Bronchial epithelial cell (primary cell): ENCODE results near the gene HOXC11. TPM values are rescaled to one million over a fixed set of nuclear protein-coding genes. Genes with fewer than 3 reads are reported as not detected.
A peak's percentile ranks its signal among the peaks of the same experiment; 100 is the strongest.

Experiments
- DNase-seq: peaks from one replicate; pipeline ENCODE4 v3.0.0-alpha.2; 2010; ENCODE audit warnings: low read depth
- FAIRE-seq: peaks from 2 replicates; lab custom pipeline; 2011; peaks lifted over from hg19 to GRCh38; lab: Jason Lieb, UNC
- H3K27me3 ChIP-seq: 2 replicates; pipeline ENCODE4 v1.5.1; 2011; ENCODE audit warnings: low read length; ENCODE audit not compliant: control insufficient read depth, insufficient read depth
- H3K36me3 ChIP-seq: 2 replicates; pipeline ENCODE4 v1.5.1; 2011; ENCODE audit warnings: low read length; ENCODE audit not compliant: control insufficient read depth, insufficient read depth
- H3K4me3 ChIP-seq: 2 replicates; pipeline ENCODE4 v1.5.1; 2011; ENCODE audit warnings: mild to moderate bottlenecking, low read depth, low read length, control low read depth
- total RNA-seq: library from RNA; depleted of rRNA; stranded (reverse); fragments of >200 nt; gene quantifications from 2 replicates; pipeline ENCODE4 v1.2.1, GENCODE V29; 2014
- TF ChIP-seq, protein P1 (sequence below): IDR thresholded peaks from 2 replicates; pipeline ENCODE4 v1.5.1; 2011; ENCODE audit warnings: mild to moderate bottlenecking, moderate library complexity, low read length, control low read depth, inconsistent platforms; ENCODE audit not compliant: insufficient read depth, severe bottlenecking

HOXC11 gene
- total RNA-seq, 1 donor from 2014 or later: not detected

DNA sequence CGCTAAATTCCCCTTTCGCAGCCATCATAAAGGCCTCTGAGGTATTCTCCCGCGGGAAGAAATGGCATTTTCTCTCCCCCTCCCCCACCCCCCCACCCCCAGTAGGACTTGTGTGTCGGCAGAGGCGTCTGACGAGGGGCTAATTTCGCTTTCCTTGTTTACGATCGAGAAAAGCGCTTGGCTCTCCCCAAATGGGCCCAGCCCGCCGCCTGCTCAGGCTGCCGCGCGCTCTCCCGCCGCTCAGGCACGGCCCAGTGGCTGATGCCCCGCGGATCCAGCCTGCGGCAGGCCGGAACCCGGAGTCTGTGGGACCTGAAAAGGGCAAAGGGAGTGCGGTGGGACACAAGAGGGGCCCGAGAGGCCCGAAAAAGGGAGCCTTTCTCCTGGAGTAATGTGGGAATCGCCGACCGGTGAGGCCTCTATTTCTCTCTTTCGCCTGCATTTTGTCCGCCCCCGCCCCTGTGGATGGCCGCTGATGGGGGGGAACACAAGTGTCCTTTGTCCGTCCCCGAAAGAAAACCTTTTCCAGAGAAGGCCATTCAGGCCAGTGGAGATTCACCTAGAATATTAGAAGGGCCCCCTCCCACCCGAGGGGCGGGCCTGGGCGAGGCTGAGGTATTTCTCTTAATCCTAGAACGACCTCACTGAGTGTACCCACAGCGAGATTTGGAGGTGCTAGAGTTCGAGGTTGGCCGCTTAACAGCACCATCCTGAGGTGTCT, 46.3 kb downstream of the HOXC11 start:
- Histone ChIP-seq H3K4me3 (no peak overlapping the region), H3K36me3 (no peaks in the 10 kb centered on the region), H3K27me3 (peaks cover 61% of the 10 kb centered on the region)
- FAIRE-seq (no peak), DNase-seq (no peak)
- TF ChIP-seq, protein P1, sequence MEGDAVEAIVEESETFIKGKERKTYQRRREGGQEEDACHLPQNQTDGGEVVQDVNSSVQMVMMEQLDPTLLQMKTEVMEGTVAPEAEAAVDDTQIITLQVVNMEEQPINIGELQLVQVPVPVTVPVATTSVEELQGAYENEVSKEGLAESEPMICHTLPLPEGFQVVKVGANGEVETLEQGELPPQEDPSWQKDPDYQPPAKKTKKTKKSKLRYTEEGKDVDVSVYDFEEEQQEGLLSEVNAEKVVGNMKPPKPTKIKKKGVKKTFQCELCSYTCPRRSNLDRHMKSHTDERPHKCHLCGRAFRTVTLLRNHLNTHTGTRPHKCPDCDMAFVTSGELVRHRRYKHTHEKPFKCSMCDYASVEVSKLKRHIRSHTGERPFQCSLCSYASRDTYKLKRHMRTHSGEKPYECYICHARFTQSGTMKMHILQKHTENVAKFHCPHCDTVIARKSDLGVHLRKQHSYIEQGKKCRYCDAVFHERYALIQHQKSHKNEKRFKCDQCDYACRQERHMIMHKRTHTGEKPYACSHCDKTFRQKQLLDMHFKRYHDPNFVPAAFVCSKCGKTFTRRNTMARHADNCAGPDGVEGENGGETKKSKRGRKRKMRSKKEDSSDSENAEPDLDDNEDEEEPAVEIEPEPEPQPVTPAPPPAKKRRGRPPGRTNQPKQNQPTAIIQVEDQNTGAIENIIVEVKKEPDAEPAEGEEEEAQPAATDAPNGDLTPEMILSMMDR: no peak

DNA sequence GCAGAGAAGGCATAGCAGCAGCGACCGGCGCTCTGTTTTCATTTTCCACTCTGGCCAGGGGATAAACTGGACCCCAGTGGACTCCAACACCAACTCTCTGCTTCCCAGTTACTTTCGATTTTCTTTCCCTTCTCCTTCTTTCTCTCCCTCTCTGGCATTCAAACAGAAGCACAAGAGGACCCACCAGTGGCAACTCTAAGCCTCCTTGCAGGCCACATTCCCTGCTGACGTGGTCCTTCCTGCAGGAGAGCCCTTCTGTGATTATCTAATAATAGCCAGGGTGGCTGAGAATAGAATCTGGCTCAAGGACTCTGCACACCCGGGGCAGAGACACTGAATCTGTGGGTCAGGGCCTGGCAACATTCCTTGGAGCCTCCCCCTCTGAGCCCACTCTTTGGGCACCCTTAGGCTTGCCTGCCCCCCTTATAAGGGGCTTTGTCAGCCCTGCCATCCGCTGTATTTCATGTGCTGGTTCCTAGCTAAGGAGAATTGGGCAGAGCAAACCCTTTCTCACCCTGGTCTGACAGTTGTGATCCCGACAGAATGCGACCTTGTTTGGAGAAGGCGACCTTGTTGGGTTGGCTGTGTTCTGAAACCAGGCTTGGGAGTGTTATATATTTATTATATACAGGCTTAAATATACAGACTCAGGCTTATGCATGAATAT, 47.1 kb downstream of the HOXC11 start:
- no peak overlapping the region for H3K4me3 ChIP-seq
- no peaks in the 10 kb centered on the region for H3K36me3 ChIP-seq
- peaks cover 64% of the 10 kb centered on the region for H3K27me3 ChIP-seq
- FAIRE-seq: no peak
- TF ChIP-seq, protein P1: no peak
- DNase-seq: no peak

DNA sequence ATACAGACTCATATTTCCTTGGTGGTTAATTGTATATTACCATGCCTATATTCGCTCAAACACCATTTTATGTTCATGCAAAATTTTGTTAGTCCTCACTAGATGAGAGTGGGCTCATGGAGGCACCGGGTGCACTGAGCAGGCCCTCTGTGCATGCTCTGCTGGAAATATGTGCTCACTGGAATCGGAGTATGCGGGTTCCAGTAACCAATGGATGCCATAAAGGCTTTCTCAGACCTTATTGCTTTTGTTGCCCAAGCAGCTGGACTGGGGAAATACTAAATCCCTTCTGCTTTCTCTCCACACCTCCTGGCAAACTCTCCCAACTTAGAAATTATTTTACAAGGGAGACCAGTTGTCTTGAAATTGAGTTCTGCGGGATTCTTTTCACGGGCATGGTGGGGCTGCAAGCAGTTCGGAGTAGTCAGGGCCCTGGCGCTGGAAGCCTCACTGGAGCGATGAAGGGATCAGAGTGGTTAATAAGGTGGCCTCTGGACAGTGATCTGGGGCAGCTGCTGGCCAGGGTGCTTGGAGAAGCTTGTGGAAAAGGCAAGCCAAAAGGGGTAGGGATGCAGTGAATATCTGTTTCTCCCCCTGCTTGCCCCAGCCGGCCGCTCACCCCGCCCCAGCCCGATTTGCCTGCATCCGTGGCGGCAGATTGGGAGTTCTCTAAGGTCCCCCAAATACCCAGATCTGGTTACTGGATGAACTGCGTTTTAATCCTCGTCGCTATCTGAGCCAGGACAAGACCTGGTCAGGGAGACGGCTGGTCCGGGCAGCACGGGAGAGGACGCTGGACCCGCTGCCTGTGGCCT, 47.9 kb downstream of the HOXC11 start:
- H3K36me3 ChIP-seq: no peaks in the 10 kb centered on the region
- TF ChIP-seq, protein P1: no peak
- H3K4me3 ChIP-seq: no peak overlapping the region
- FAIRE-seq: no peak
- no peak for DNase-seq
- peaks cover 60% of the 10 kb centered on the region for H3K27me3 ChIP-seq

DNA sequence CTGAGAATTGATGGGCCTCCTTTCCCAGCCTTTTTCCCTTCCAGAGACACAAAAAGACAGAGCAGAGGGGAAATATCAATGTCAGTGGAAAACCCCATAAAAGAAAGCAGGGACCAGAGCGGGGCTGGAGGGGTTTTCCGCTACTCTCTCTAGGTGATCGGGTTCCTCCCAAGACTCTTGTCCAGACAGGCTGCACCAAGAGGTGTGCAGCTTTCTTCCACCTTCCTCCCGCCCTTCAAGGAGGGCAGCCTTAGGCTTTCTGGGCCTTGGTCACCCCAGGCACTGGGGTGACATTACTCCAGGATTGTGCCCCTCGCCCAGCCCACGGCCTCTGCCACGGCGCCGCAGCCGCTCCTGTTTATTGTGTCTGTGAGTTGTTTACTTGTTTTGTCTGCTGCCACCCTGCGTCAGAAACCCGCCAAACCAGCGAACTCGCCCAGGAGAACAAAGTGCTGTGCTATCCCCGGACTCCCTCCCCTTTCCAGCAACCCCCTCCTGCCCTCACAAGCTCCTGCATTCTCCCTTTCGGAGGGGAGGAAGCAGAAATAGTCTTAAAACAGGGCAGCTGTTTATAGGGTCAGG, 48.6 kb downstream of the HOXC11 start:
- TF ChIP-seq, protein P1: peak; percentile 37
- H3K4me3 ChIP-seq: no peak overlapping the region
- FAIRE-seq (no peak), DNase-seq (peak; percentile 6)
- H3K27me3 ChIP-seq: peaks cover 61% of the 10 kb centered on the region
- H3K36me3 ChIP-seq: no peaks in the 10 kb centered on the region

DNA sequence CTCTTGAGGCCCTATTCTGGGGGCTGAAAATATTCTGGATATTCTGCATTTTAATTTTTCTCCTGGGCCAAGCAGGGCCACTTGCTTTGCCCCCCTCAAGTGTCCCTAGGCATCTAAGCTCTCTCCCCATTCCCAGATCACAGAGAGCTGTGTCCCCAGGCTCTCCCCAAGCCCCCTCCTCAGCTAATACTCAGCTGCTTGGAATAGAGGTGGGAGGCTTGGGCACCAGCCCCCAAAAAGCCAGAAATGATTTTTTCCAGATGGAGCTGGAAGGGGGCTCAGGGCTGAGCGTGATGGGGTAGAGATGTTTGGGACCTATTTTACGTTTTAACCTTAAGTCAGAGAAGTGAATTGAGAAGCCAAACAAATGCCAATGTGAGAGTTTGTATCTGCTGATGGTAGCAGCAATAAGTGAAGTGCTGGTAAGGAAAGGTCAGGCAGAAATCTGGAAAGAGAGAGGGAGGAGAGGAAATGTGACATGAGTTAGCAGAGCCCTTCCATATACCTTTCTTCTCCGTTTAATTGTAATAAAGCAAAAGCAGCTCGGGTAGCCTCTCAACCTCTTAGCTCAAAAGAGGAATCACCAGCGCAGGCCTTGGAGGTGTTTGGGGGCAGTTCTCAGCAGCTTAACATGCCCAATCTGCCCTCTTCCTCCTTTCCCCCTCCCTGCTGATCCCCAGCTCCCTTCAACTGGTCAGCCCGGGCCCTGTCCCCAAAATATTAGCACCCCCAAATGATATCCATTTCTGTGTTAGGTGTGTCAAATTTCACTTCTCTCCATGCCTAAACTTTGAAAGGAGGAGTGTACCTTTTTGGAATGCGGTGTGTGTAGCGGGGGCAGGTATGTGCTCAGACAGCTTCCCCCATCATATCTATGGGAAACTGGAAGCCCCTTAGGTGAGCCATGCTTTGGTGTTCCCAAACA, 50.3 kb downstream of the HOXC11 start:
- no peak overlapping the region for H3K4me3 ChIP-seq
- TF ChIP-seq, protein P1: no peak
- DNase-seq: no peak

More for the DNA sequence above, 50.3 kb downstream of the HOXC11 start:
- no peaks in the 10 kb centered on the region for H3K36me3 ChIP-seq
- FAIRE-seq: no peak
- peaks cover 64% of the 10 kb centered on the region for H3K27me3 ChIP-seq
